GM10266 (cell line): ENCODE data around the gene PYY.
A peak's percentile ranks its signal among the peaks of the same experiment; 100 is the strongest.

Experiments
- DNase-seq: peaks from one replicate; pipeline ENCODE4 v3.0.0; 2012; ENCODE audit errors: extremely low spot score
- CTCF ChIP-seq: IDR thresholded peaks from 2 replicates; pipeline ENCODE4 v1.5.1; 2012; ENCODE audit warnings: mild to moderate bottlenecking, low read depth; ENCODE audit not compliant: control insufficient read depth, insufficient read depth; ENCODE audit errors: missing control alignments

PYY gene

DNA sequence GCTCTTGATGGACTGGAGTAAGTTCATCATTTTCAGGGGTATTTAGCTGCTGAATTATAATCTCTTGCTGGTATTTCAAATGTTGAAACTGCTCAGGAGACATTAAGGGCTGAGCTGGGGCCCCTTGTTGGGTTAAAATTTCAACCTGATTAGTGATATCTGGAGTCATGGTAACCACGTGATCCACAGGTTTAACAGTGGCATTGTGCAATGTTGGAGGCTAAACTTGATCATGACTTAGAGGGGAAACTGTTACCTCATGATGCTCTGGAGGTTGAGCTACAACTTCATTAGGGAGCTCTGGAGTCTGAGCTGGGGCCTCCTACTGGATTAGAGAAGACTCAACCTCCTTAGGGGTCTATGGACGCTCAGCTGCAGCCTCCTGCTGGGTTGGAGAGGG lies 29.2 kb downstream of the PYY start:
- DNase-seq, result no peak
- TF ChIP-seq CTCF, result no peak

GRCh38 chr17:43920500-43921095 lies 33.1 kb downstream of the PYY start:
- no peak for TF ChIP-seq CTCF
- DNase-seq, result no peak

DNA sequence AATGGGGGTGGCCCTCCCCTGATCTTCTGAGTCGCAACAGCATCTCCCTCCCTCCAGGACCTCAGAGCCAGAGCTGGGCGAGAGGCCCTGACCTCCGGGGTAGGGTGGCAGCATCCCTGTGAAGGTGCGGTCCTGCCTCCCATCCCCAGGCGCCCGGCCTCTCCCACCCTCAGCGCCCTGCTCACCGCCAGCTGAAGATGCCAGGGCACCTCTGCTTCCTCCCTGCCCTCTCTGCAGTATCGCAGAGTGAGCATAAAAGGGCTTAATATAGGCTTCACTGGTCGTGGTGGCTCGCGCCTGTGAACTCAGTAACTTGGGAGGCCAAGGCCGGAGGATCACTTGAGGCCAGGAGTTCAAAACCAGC lies 35.7 kb downstream of the PYY start:
- TF ChIP-seq CTCF, result no peak
- DNase-seq, result no peak

- DNase-seq, result no peak
- TF ChIP-seq CTCF, result peak; percentile 68
Measured at GRCh38 chr17:43917348-43918025, 36.3 kb downstream of the PYY start.

DNA sequence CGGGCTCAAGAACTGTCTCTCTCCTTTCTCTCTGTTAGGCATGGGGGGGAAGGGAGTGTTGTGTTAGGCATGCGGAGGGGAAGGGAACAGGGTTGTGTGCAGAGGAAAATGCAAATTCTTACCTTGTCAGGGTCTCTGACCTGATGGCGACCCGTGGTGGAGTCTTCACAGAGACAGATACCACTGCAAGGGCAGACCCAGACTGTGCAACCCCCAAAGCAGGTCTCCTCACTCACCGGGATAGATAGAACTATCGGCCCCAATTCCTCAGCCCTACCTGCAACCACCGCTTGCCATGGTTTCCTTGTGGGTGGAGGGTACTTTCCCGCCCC lies 36.8 kb downstream of the PYY start:
- TF ChIP-seq CTCF, result no peak
- no peak for DNase-seq

GRCh38 chr17:43916385-43916784 lies 37.4 kb downstream of the PYY start:
- no peak for DNase-seq
- no peak for TF ChIP-seq CTCF

DNA sequence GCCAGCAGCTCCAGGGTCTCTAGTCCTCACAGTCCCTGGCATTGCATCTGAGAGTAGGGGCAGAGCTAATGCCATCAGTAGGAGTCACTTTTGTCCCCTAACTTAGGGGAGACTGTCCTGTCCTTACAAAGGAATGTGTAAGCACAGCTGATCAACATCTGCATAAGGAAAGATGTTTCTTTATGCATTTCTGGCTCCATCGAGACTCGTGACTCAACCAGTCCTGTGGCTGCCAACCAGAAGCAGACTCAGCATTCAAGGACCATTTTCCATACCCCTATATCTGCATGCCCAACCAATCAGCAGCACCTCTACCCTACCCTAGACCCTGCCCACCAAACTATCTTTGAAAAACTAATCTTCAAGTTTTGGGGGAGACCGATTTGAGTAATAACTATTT lies 38.2 kb downstream of the PYY start:
- DNase-seq, result no peak
- TF ChIP-seq CTCF, result no peak
